Measurements from ENCODE around the gene LSS.
A peak's percentile ranks its signal among the peaks of the same experiment; 100 is the strongest.
"Not testable (repeated sequence)": the region's sequence is repeated elsewhere in the genome, so short reads cannot be mapped to it uniquely, and the experiment has no call there.

LSS gene

GRCh38 chr21:46184625-46185555, 43.7 kb downstream of the LSS start:
- Histone ChIP-seq H3K4me3 (peak overlapping the region; percentile 73), H3K27ac (peak overlapping the region; percentile 70 to 83)
- peak; percentile 85 for DNase-seq (ENCODE audit: low spot score)
- no peak for TF ChIP-seq CTCF (IDR thresholded peaks at IDR 0.05)

- Histone ChIP-seq H3K27ac (peak within 1 kb of the TSS; percentile 70 to 83), H3K4me3 (peak within 1 kb of the TSS; percentile 73)
- TF ChIP-seq CTCF (IDR thresholded peaks at IDR 0.05): no peak
- peak; percentile 77 for DNase-seq (ENCODE audit: low spot score)
Observed at GRCh38 chr21:46183910-46184624, 44.5 kb downstream of the LSS start, which contains the start of gene SPATC1L. Gene SPATC1L, minus strand, starts transcription at chr21:46184459. Its CDS starts 1,643 bp downstream, at chr21:46182816.

- not testable (repeated sequence) for DNase-seq (ENCODE audit: low spot score); H3K27ac ChIP-seq
- H3K4me3 ChIP-seq: peak overlapping the region; percentile 73
Observed at GRCh38 chr21:46183337-46183909, 45.2 kb downstream of the LSS start.

GRCh38 chr21:46182548-46183336, 45.8 kb downstream of the LSS start:
- no peak for TF ChIP-seq CTCF (IDR thresholded peaks at IDR 0.05)
- Histone ChIP-seq H3K4me3 (no peak overlapping the region), H3K27ac (no peak overlapping the region)
- peak; percentile 75 for DNase-seq (ENCODE audit: low spot score)

- TF ChIP-seq CTCF (IDR thresholded peaks at IDR 0.05): no peak
- DNase-seq (ENCODE audit: low spot score): peak; percentile 69
- H3K27ac ChIP-seq: no peak overlapping the region
- H3K4me3 ChIP-seq: no peak overlapping the region
Observed at GRCh38 chr21:46181953-46182547, 46.5 kb downstream of the LSS start.

GRCh38 chr21:46181436-46181835, 47.1 kb downstream of the LSS start:
- H3K4me3 ChIP-seq: no peak overlapping the region
- no peak for TF ChIP-seq CTCF (IDR thresholded peaks at IDR 0.05)
- DNase-seq (ENCODE audit: low spot score): peak; percentile 69
- H3K27ac ChIP-seq: no peak overlapping the region
